ENCODE data around the gene SPATA32. TPM values are rescaled to one million over a fixed set of nuclear protein-coding genes. Genes with fewer than 3 reads are reported as not detected.

Gene SPATA32
- total RNA-seq, 2 experiments from 2014 or later: 0.20 to 0.27 TPM

- H3K4me1 ChIP-seq (ENCODE audit: insufficient read depth, low read length): peaks cover 7% of the 10 kb centered on the region
- TF ChIP-seq CTCF (IDR thresholded peaks at IDR 0.05): no peak
- no peaks in the 10 kb centered on the region for H3K27me3 Mint-ChIP-seq
- peaks cover 12% of the 10 kb centered on the region for H3K4me1 Mint-ChIP-seq (ENCODE audit: low read depth)
- ChIA-PET CTCF (interaction anchor here (1.6 to 5.1 kb wide), 7 partner anchors 41 to 141 kb away, joined by 4 to 83 read pairs (median 11); partner anchors contain the start of genes ACBD4 and MAP3K14), POLR2A (interaction anchor here (0.9 to 2.7 kb wide), 4 partner anchors 28 to 772 kb away, joined by 3 to 45 read pairs (median 11); partner anchors contain the start of gene MAP3K14)
- no peak overlapping the region for H3K27ac ChIP-seq (ENCODE audit: low read depth in 1 of 2, low read length in 2 of 2)
- H3K4me3 ChIP-seq (ENCODE audit: low read length): no peak overlapping the region
- no peak overlapping the region for H3K4me3 Mint-ChIP-seq
- H3K27ac Mint-ChIP-seq: no peak overlapping the region
- intact Hi-C loops (cut with DNase I, micrococcal nuclease): loop anchor here in 1 of 2 experiments (2.0 kb wide), 2 partner anchors 41 to 57 kb away; partner anchors contain the start of gene MAP3K14
- H3K9me3 ChIP-seq (ENCODE audit: control insufficient read depth in 1 of 2, insufficient read depth in 1 of 2, low read length in 2 of 2): no peaks in the 10 kb centered on the region
- H3K36me3 ChIP-seq (ENCODE audit: insufficient read depth, low read length): peaks cover 46% of the 10 kb centered on the region
- H3K27me3 ChIP-seq (ENCODE audit: control insufficient read depth in 1 of 2, insufficient read depth in 2 of 2, low read length in 2 of 2): no peaks in the 10 kb centered on the region
- peaks cover 50% of the 10 kb centered on the region for H3K36me3 Mint-ChIP-seq (ENCODE audit: low read depth)
- no peak for ATAC-seq (ENCODE audit: poor library complexity)
- no peak for DNase-seq
- no peaks in the 10 kb centered on the region for H3K9me3 Mint-ChIP-seq
These were observed 14.1 kb upstream of the SPATA32 start for GRCh38 chr17:45276031-45276430.

- Mint-ChIP-seq H3K27ac (no peak overlapping the region), H3K9me3 (no peaks in the 10 kb centered on the region), H3K4me1 (ENCODE audit: low read depth) (peaks cover 12% of the 10 kb centered on the region), H3K4me3 (no peak overlapping the region), H3K27me3 (no peaks in the 10 kb centered on the region), H3K36me3 (ENCODE audit: low read depth) (peaks cover 57% of the 10 kb centered on the region)
- intact Hi-C loops (cut with DNase I, micrococcal nuclease): no loop called here
- Histone ChIP-seq H3K27me3 (ENCODE audit: control insufficient read depth in 1 of 2, insufficient read depth in 2 of 2, low read length in 2 of 2) (no peaks in the 10 kb centered on the region), H3K36me3 (ENCODE audit: insufficient read depth, low read length) (peaks cover 61% of the 10 kb centered on the region), H3K9me3 (ENCODE audit: control insufficient read depth in 1 of 2, insufficient read depth in 1 of 2, low read length in 2 of 2) (no peaks in the 10 kb centered on the region), H3K27ac (ENCODE audit: low read depth in 1 of 2, low read length in 2 of 2) (no peak overlapping the region), H3K4me3 (ENCODE audit: low read length) (no peak overlapping the region), H3K4me1 (ENCODE audit: insufficient read depth, low read length) (peaks cover 12% of the 10 kb centered on the region)
- ChIA-PET CTCF (no interaction called here), POLR2A (interaction anchor here (0.6 to 1.5 kb wide), 2 partner anchors 42 to 54 kb away, joined by 3 to 4 read pairs; no protein-coding TSS in a partner anchor)
- TF ChIP-seq CTCF (IDR thresholded peaks at IDR 0.05): no peak
- DNase-seq: no peak
- no peak for ATAC-seq (ENCODE audit: poor library complexity)
These were observed 12.1 kb upstream of the SPATA32 start for GRCh38 chr17:45274033-45274432.

- H3K36me3 Mint-ChIP-seq (ENCODE audit: low read depth): peaks cover 62% of the 10 kb centered on the region
- no peaks in the 10 kb centered on the region for H3K27me3 Mint-ChIP-seq
- DNase-seq (no peak), ATAC-seq (ENCODE audit: poor library complexity) (no peak)
- Histone ChIP-seq H3K27me3 (ENCODE audit: control insufficient read depth in 1 of 2, insufficient read depth in 2 of 2, low read length in 2 of 2) (no peaks in the 10 kb centered on the region), H3K9me3 (ENCODE audit: control insufficient read depth in 1 of 2, insufficient read depth in 1 of 2, low read length in 2 of 2) (no peaks in the 10 kb centered on the region), H3K27ac (ENCODE audit: low read depth in 1 of 2, low read length in 2 of 2) (no peak overlapping the region), H3K36me3 (ENCODE audit: insufficient read depth, low read length) (peaks cover 66% of the 10 kb centered on the region), H3K4me3 (ENCODE audit: low read length) (no peak overlapping the region), H3K4me1 (ENCODE audit: insufficient read depth, low read length) (peaks cover 12% of the 10 kb centered on the region)
- intact Hi-C loops (cut with DNase I, micrococcal nuclease): no loop called here
- H3K4me1 Mint-ChIP-seq (ENCODE audit: low read depth): peaks cover 12% of the 10 kb centered on the region
- H3K9me3 Mint-ChIP-seq: no peaks in the 10 kb centered on the region
- CTCF ChIA-PET: no interaction called here
- no peak overlapping the region for H3K4me3 Mint-ChIP-seq
- POLR2A ChIA-PET: interaction anchor here (1.5 kb wide), 1 partner anchor 43 kb away, joined by 4 read pairs; no protein-coding TSS in a partner anchor
- no peak overlapping the region for H3K27ac Mint-ChIP-seq
- no peak for TF ChIP-seq CTCF (IDR thresholded peaks at IDR 0.05)
These were observed 11.7 kb upstream of the SPATA32 start for GRCh38 chr17:45273551-45273957.

Measured in CD4-positive, alpha-beta T cell (primary cell).